Islet of Langerhans (tissue), 1 donor: ENCODE measurements around the gene DLG4.
A peak's percentile ranks its signal among the peaks of the same experiment; 100 is the strongest.
"Not testable (repeated sequence)": the region's sequence is repeated elsewhere in the genome, so short reads cannot be mapped to it uniquely, and the experiment has no call there.

Experiments
- FAIRE-seq: peaks from one replicate; lab custom pipeline; 2011; peaks lifted over from hg19 to GRCh38; lab: Jason Lieb, UNC

DLG4 gene

GRCh38 chr17:7249214-7249613 is 29.6 kb upstream of the DLG4 start:
- FAIRE-seq, result no peak

GRCh38 chr17:7248796-7249195 is 29.2 kb upstream of the DLG4 start:
- no peak for FAIRE-seq

GRCh38 chr17:7246779-7247178 is 27.1 kb upstream of the DLG4 start:
- FAIRE-seq, result no peak

GRCh38 chr17:7243838-7244237 is 24.2 kb upstream of the DLG4 start:
- not testable (repeated sequence) for FAIRE-seq

GRCh38 chr17:7243453-7243729 is 23.8 kb upstream of the DLG4 start:
- no peak for FAIRE-seq

- peak; percentile 98 for FAIRE-seq
Observed at GRCh38 chr17:7242717-7243452, 23.2 kb upstream of the DLG4 start.

GRCh38 chr17:7241783-7242716 is 22.4 kb upstream of the DLG4 start, which contains the start of gene GABARAP:
Gene GABARAP, minus strand, starts transcription at chr17:7242449. Its CDS starts 119 bp downstream, at chr17:7242330.
- FAIRE-seq, result peak; percentile 17

- FAIRE-seq, result no peak
Observed at GRCh38 chr17:7241090-7241733, 21.6 kb upstream of the DLG4 start.

GRCh38 chr17:7240375-7240774 is 20.7 kb upstream of the DLG4 start:
- no peak for FAIRE-seq

- FAIRE-seq, result peak; percentile 84
Observed at GRCh38 chr17:7239091-7240027, 19.7 kb upstream of the DLG4 start, which contains the start of gene PHF23. Gene PHF23, minus strand, starts transcription at chr17:7239457. Its CDS starts 178 bp downstream, at chr17:7239279.

- FAIRE-seq, result no peak
Observed at GRCh38 chr17:7238420-7239090, 18.9 kb upstream of the DLG4 start.

- no peak for FAIRE-seq
Observed at GRCh38 chr17:7237761-7238419, 18.3 kb upstream of the DLG4 start.

- no peak for FAIRE-seq
Observed at GRCh38 chr17:7237266-7237760, 17.7 kb upstream of the DLG4 start.

GRCh38 chr17:7236808-7237207 is 17.2 kb upstream of the DLG4 start:
- no peak for FAIRE-seq

- no peak for FAIRE-seq
Observed at GRCh38 chr17:7235693-7236665, 16.3 kb upstream of the DLG4 start.

- no peak for FAIRE-seq
Observed at GRCh38 chr17:7234083-7234951, 14.7 kb upstream of the DLG4 start, which contains the start of gene DVL2. Gene DVL2, minus strand, starts transcription at chr17:7234517. Its CDS starts 255 bp downstream, at chr17:7234262.

- no peak for FAIRE-seq
Observed at GRCh38 chr17:7233701-7234082, 14.1 kb upstream of the DLG4 start.

- no peak for FAIRE-seq
Observed at GRCh38 chr17:7232114-7232513, 12.5 kb upstream of the DLG4 start.
